SK-N-SH (cell line): ENCODE results near the gene MBP. TPM values are rescaled to one million over a fixed set of nuclear protein-coding genes. Genes with fewer than 3 reads are reported as not detected.
"Not testable (repeated sequence)": the region's sequence is repeated elsewhere in the genome, so short reads cannot be mapped to it uniquely, and the experiment has no call there.

Source experiments
- CTCF ChIA-PET: fragments of 300-600, 350-600 bp; formaldehyde crosslinking; extraction: SDS; loops from one replicate; lab custom pipeline; 2021; lab: Yijun Ruan, JAX
- POLR2A ChIA-PET: fragments of 350-600 bp; sonication (Branson Sonifier 250); formaldehyde crosslinking; extraction: SDS; loops from one replicate; lab custom pipeline; 2020; ENCODE audit warnings: antibody characterized with exemption, inconsistent platforms; lab: Yijun Ruan, JAX
- DNase-seq: peaks from one replicate; pipeline ENCODE4 v3.0.0; 2012
- H2AFZ ChIP-seq: fragments of 200-600 bp; sonication (generic); 2 replicates; pipeline ENCODE4 v1.8.1; 2016; ENCODE audit warnings: antibody characterized with exemption, mild to moderate bottlenecking, low read depth
- H3F3A ChIP-seq: fragments of 200-600 bp; sonication (generic); replicated peaks from 2 replicates; pipeline ENCODE3; 2016; ENCODE audit warnings: antibody characterized with exemption, mild to moderate bottlenecking; ENCODE audit not compliant: insufficient read depth
- H3K27ac ChIP-seq, 2 experiments: fragments of 200-500 bp in 1 of 2; fragments of 200-600 bp in 1 of 2; sonication (Bioruptor generic) in 1 of 2; sonication (generic), shearing (Covaris generic) in 1 of 2; 2 replicates each; pipeline versions ENCODE4 v1.5.1 to v1.6.1; 2014 to 2016; ENCODE audit warnings: low read depth in 2 of 2, inconsistent platforms in 1 of 2, low read length in 1 of 2, mild to moderate bottlenecking in 1 of 2, mixed read lengths in 1 of 2
- H3K27me3 ChIP-seq: fragments of 200-600 bp; sonication (generic), shearing (Covaris generic); 2 replicates; pipeline ENCODE4 v1.6.1; 2016; ENCODE audit warnings: mixed run types; ENCODE audit not compliant: insufficient read depth
- H3K36me3 ChIP-seq, 2 experiments: fragments of 200-500 bp in 1 of 2; fragments of 200-600 bp in 1 of 2; sonication (Bioruptor generic) in 1 of 2; sonication (generic) in 1 of 2; replicated peaks in 1 of 2; 2 replicates each; pipeline versions ENCODE3 to v1.5.1; 2014 to 2016; ENCODE audit warnings: low read length in 1 of 2, mild to moderate bottlenecking in 1 of 2; ENCODE audit not compliant: insufficient read depth in 2 of 2, control insufficient read depth in 1 of 2
- H3K4me1 ChIP-seq, 2 experiments: fragments of 200-500 bp in 1 of 2; fragments of 200-600 bp in 1 of 2; sonication (Bioruptor generic) in 1 of 2; sonication (generic), shearing (Covaris generic) in 1 of 2; 2 replicates each; pipeline versions ENCODE4 v1.5.1 to v1.6.1; 2014 to 2016; ENCODE audit warnings: low read depth in 1 of 2, low read length in 1 of 2, mixed run types in 1 of 2; ENCODE audit not compliant: insufficient read depth in 2 of 2, control insufficient read depth in 1 of 2
- H3K4me2 ChIP-seq: fragments of 200-600 bp; sonication (generic), shearing (Covaris generic); 2 replicates; pipeline ENCODE4 v1.6.1; 2017; ENCODE audit warnings: mixed run types
- H3K4me3 ChIP-seq, 2 experiments: fragments of 200-500 bp in 1 of 2; fragments of 200-600 bp in 1 of 2; sonication (Bioruptor generic) in 1 of 2; sonication (generic), shearing (Covaris generic) in 1 of 2; 2 replicates each; pipeline versions ENCODE4 v1.5.1 to v1.8.1; 2014 to 2016; ENCODE audit warnings: low read depth in 2 of 2, inconsistent platforms in 1 of 2, low read length in 1 of 2, mild to moderate bottlenecking in 1 of 2, mixed read lengths in 1 of 2, moderate library complexity in 1 of 2
- H3K79me2 ChIP-seq: fragments of 200-600 bp; sonication (generic); 2 replicates; pipeline ENCODE4 v1.8.1; 2017; ENCODE audit warnings: mild to moderate bottlenecking; ENCODE audit not compliant: insufficient read depth
- H3K9ac ChIP-seq: fragments of 200-600 bp; sonication (generic); 2 replicates; pipeline ENCODE4 v1.6.1; 2017; ENCODE audit warnings: mixed run types
- H3K9me2 ChIP-seq: fragments of 200-600 bp; sonication (generic); 2 replicates; pipeline ENCODE4 v1.6.1; 2017; ENCODE audit warnings: mixed run types
- H3K9me3 ChIP-seq: fragments of 200-600 bp; sonication (generic); 2 replicates; pipeline ENCODE4 v1.6.1; 2017; ENCODE audit warnings: mixed run types, mild to moderate bottlenecking, moderate library complexity
- H4K20me1 ChIP-seq: fragments of 200-600 bp; sonication (generic); 2 replicates; pipeline ENCODE4 v1.6.1; 2017; ENCODE audit warnings: mild to moderate bottlenecking, mixed run types; ENCODE audit not compliant: insufficient read depth
- CHD2 ChIP-seq: fragments of 150-350 bp; IDR thresholded peaks from 2 replicates; pipeline ENCODE4 v1.6.1; 2018; ENCODE audit warnings: low read length; ENCODE audit not compliant: partially characterized antibody
- EZH2phosphoT487 ChIP-seq: fragments of 200-600 bp; sonication (generic); IDR thresholded peaks from 2 replicates; pipeline ENCODE4 v1.6.1; 2017; ENCODE audit warnings: low read depth, mixed run types, mild to moderate bottlenecking, antibody characterized with exemption, moderate library complexity, borderline replicate concordance
- MXI1 ChIP-seq: IDR thresholded peaks from 2 replicates; pipeline ENCODE4 v1.6.1; 2012; ENCODE audit warnings: mild to moderate bottlenecking, low read depth, low read length, improper control_type of control experiment
- SMC3 ChIP-seq: IDR thresholded peaks from 2 replicates; pipeline ENCODE4 v1.6.1; 2012; ENCODE audit warnings: low read depth, low read length, improper control_type of control experiment
- TAF1 ChIP-seq: IDR thresholded peaks from 2 replicates; pipeline ENCODE4 v1.6.1; 2012; ENCODE audit warnings: low read depth, mild to moderate bottlenecking, low read length, moderate library complexity, borderline replicate concordance
- WGBS: methylation state at CpG from one replicate; pipeline ENCODE4 v1.1.6; 2017; ENCODE audit warnings: low lambda C conversion rate; 5-methylcytosine and 5-hydroxymethylcytosine counted together
- polyA plus RNA-seq, 3 experiments: library from polyadenylated mRNA; depleted of rRNA; stranded (reverse); fragments of >200 nt; gene quantifications; 2 replicates each; pipeline ENCODE4 v1.2.3, GENCODE V29; 2012
- TF ChIP-seq, protein P1 (sequence below): IDR thresholded peaks from 2 replicates; pipeline ENCODE4; 2012

The MBP gene
- polyA plus RNA-seq, 1 of the 3 experiments (the other 2 are of a cell fraction): 1.6 TPM

DNA sequence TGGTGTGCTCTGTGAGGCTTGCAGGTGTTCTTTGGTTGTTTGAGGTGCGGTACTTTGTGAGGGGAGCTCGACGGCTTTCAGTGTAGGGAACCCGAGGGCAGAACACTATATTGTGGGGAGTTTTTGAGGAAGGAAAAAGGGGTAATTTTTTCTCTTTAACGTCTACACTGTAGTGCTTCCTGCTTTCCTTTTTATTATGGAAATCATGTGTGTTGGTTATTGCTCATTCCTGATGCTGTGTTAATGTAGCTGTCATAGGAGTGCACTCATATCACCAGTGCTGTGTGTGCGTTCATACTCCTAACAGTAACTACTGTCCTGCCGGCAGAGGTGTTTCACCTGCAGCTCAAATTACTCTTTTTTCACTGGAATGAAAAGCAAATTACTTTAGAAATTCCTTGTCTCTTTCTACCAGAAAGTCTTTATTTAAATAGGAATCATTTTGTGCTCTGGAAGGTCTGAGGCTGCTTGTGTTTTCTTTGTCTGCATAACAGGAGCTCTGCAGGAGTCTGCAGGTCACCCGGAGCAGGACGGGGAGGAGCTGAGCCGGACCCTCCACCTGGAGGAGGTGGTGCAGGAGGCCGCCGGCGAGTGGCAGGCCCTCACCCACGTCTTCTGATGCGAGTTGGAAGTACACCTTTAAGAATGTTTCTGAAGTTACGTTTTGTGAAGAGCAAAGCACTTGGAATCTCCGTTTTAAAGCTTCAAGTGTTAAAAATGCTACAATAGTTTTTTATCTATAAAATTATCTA, 164.7 kb downstream of the MBP start:
- peaks cover 13 to 18% of the 10 kb centered on the region in 2 experiments for H3K36me3 ChIP-seq
- peaks cover 5% of the 10 kb centered on the region for H3F3A ChIP-seq
- no peak for DNase-seq
- TF ChIP-seq EZH2phosphoT487 (no peak), TAF1 (no peak), CHD2 (no peak), MXI1 (no peak), SMC3 (no peak)
- TF ChIP-seq, protein P1, sequence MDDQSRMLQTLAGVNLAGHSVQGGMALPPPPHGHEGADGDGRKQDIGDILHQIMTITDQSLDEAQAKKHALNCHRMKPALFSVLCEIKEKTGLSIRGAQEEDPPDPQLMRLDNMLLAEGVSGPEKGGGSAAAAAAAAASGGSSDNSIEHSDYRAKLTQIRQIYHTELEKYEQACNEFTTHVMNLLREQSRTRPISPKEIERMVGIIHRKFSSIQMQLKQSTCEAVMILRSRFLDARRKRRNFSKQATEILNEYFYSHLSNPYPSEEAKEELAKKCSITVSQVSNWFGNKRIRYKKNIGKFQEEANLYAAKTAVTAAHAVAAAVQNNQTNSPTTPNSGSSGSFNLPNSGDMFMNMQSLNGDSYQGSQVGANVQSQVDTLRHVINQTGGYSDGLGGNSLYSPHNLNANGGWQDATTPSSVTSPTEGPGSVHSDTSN: no peak
- H3K27me3 ChIP-seq: no peaks in the 10 kb centered on the region
- H3K27ac ChIP-seq: no peak overlapping the region
- no peak overlapping the region for H3K4me2 ChIP-seq
- H3K9ac ChIP-seq: no peak overlapping the region
- no peaks in the 10 kb centered on the region for H3K9me2 ChIP-seq
- H3K9me3 ChIP-seq: no peaks in the 10 kb centered on the region
- no peaks in the 10 kb centered on the region for H4K20me1 ChIP-seq
- peaks cover 0 to 3% of the 10 kb centered on the region in 2 experiments; a peak in 1 of 4 replicates for H3K4me1 ChIP-seq
- no peaks in the 10 kb centered on the region for H3K79me2 ChIP-seq
- H3K4me3 ChIP-seq: no peak overlapping the region
- no peak overlapping the region for H2AFZ ChIP-seq
- 84% methylated on average over 17 of the region's 17 CpGs for WGBS
- ChIA-PET POLR2A (no interaction called here), CTCF (interaction anchor here (5.3 kb wide), 1 partner anchor 16 kb away, joined by 35 read pairs; no protein-coding TSS in a partner anchor)

DNA sequence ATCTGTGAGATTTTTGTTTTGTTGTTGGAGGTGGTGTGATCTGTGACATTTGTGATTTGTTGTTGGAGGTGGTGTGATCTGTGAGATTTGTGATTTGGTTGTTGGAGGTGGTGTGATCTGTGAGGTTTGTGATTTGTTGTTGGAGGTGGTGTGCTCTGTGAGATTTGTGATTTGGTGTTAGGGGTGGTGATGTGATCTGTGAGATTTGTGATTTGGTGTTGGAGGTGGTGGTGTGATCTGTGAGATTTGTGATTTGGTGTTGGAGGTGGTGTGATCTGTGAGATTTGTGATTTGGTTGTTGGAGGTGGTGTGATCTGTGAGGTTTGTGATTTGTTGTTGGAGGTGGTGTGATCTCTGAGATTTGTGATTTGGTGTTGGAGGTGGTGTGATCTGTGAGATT, 165.3 kb downstream of the MBP start:
- H3K9ac ChIP-seq, H3K4me1 ChIP-seq, H3K4me2 ChIP-seq, H3K79me2 ChIP-seq, H4K20me1 ChIP-seq, H3K27me3 ChIP-seq, H2AFZ ChIP-seq, H3F3A ChIP-seq, H3K4me3 ChIP-seq, H3K9me3 ChIP-seq, DNase-seq, H3K27ac ChIP-seq, POLR2A ChIA-PET, H3K9me2 ChIP-seq: not testable (repeated sequence)
- H3K36me3 ChIP-seq: peaks cover 13 to 19% of the 10 kb centered on the region in 2 experiments
- CTCF ChIA-PET: interaction anchor here (5.3 kb wide), 1 partner anchor 16 kb away, joined by 35 read pairs; no protein-coding TSS in a partner anchor

DNA sequence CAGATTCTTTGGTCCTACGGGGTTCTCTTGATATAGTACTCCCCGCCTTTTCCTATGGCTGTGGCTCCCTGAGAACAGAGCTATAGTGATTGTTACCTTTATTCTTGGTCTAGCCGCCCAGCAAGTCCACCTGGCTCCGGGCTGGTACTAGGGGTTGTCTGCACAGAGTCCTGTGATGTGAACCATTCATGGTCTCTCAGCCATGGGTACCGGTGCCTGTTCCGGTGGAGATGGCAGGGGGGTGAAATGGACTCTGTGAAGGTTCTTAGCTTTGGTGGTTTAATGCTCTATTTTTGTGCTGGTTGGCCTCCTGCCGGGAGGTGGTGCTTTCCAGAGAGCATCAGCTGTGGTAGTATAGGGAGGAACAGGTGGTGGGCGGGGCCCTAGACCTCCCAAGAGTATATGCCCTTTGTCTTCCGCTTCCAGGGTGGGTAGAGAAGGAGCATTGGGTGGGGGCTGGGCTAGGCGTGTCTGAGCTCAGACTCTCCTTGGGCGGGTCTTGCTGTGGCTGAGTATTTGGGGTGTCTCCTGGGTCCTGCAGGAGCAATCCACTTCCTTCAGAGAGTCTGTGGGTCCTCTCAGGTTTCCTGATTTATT, 166.9 kb downstream of the MBP start:
- H3F3A ChIP-seq, H3K27ac ChIP-seq, H3K9me3 ChIP-seq, H3K79me2 ChIP-seq, H2AFZ ChIP-seq, H3K4me1 ChIP-seq, H3K9me2 ChIP-seq, H3K4me2 ChIP-seq, H3K4me3 ChIP-seq, DNase-seq, POLR2A ChIA-PET, H4K20me1 ChIP-seq, H3K9ac ChIP-seq, H3K27me3 ChIP-seq: not testable (repeated sequence)
- WGBS: 92% methylated on average over 9 of the region's 11 CpGs
- CTCF ChIA-PET: interaction anchor here (0.6 to 1.3 kb wide), 6 partner anchors 12 to 162 kb away, joined by 3 to 4 read pairs (median 3); no protein-coding TSS in a partner anchor
- peaks cover 15 to 32% of the 10 kb centered on the region in 2 experiments for H3K36me3 ChIP-seq
